ENCODE measurements around the gene ZBTB8A.
"Not testable (repeated sequence)": the region's sequence is repeated elsewhere in the genome, so short reads cannot be mapped to it uniquely, and the experiment has no call there.

Gene ZBTB8A

DNA sequence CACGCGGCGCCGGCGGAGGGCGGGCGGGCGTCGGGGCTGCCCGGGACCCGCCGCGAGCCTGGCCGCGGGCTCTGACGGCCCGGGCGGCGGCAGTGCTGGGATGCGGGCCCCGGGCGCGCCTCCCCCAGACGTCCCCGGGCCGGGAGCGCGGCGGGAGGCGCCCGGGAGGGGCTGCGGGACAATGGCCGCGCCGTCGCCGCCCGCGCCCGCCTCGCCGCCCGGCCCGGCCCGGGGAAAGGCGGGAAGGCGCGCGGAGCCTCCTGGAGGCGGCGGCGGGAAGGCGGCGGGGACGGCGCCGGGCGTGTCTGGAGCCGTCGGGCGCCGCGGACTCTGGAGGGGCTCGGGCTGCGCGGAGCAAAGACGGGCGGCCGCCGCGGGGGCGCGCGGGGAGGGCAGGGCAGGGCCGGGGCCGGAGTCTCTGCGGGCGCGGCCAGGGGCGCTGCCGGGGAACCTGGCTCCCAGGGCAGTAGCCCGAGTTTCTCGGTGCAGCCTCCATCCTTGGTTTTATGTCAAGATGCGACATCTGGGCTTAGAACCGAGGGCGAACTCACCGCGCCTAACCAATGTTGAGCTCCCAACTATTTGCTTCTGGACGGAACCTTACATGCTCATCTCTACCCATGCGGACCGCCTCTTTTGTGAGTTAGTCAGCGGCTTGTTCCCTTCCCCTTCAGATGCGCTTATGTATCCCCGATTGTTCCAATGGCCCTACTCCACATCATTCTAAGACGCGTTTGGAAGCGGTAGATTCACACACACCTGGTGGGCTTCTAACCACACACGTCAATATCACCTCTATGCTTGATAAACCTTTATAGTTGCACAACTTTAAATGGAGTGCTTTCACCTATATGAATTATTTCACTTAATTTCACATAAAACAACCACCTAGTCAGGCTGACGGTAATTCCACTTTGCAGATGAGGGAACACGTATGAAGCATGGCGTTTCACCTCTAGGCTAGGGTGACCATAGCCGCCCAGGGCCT lies 651 bp downstream of the ZBTB8A start:
- peak; percentile 57 for DNase-seq

DNA sequence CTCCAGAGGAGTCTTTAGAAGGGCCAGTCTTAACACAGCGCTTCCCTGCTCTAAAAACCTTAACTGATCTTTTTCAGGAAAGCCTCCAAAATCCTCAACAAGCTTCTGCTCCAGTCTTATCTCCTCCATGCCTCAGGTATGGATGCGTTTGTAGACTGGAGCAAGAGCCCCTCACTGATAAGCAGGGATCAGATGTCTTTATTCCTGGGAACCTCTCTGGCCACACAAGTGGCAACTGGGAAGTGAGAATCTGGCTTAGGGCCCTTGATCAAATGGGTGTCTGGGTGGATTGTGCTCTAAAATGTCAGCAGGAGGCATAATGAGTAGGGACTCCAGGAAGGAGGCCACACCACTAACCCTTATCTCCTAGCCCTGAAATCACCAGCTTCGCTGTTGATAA lies 1.4 kb downstream of the ZBTB8A start:
- peak; percentile 47 for DNase-seq

DNA sequence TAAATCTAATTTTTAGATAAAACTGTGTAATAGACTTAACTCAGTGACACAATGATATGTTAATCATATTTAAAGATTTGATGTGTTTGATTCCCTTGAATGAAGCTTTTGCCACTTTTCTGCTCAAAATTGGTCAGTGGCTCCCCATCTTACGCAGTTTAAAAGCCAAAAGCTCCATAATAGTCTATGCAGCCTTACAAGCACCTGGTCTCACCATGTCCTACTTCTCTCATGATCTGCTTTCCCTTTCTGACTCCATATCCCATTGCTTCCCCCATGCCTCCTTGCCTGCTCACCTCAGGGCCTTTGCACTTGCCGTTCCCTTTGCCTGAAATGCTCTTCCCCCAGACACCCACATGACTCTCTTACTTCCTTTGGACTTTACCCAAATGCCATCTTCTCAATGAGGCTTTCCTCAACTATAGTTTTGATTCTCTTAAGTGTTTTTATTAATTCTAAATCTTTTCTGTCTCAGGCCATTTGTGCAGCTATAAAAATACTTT lies 1.9 kb downstream of the ZBTB8A start:
- no peak for DNase-seq

DNA sequence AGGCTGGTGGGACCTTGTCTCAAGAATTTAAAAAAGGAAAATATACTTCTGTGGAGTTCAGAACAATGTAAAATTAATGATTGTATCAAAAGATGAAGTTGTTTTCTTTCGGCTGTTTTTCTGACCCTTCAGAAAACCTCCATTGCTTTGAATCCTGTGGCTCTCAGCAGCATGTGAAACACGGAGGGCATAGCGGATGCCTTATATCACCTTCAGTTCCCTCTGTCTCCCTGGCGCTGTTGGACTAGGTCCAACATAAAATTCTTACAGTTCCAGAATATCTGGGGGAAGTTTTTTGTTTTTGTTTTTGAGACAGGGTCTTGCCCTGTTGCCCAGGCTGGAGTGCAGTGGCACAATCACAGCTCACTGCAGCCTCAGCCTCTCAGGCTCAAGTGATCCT lies 7.4 kb downstream of the ZBTB8A start:
- no peak for DNase-seq

DNA sequence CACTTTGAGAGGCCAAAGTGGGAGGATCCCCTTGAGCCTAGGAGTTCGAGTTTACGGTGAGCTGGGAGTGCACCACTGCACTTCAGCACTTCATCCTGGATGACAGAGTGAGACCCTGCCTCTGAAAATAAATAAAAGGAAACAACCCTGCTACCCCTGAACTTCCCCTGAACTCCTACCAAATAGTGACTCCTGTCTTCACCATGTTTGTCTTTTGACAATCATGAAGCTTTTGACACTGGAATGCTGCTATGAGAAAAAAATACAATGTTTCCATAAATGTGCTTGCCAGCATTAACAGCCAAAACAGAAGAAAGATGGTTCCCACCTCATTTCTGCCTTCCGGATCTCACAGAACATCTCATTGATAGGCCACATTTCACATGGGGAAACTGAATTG lies 10.4 kb downstream of the ZBTB8A start:
- DNase-seq: no peak

DNA sequence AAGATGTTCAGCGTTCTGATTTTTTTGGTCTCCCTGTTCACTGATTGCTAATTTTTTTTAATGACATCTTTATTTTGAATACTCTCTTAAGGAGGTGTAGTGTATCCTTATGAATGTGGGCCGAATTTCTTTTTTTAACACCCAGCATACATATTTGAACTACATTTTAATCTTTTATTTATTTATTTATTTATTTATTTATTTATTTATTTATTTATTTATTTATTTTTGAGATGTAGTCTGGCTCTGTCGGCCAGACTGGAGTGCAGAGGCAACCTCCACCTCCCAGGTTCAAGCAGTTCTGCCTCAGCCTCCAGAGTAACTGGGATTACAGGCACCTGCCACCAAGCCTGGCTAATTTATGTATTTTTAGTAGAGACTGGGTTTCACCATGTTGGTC lies 15.1 kb downstream of the ZBTB8A start:
- DNase-seq: no peak

DNA sequence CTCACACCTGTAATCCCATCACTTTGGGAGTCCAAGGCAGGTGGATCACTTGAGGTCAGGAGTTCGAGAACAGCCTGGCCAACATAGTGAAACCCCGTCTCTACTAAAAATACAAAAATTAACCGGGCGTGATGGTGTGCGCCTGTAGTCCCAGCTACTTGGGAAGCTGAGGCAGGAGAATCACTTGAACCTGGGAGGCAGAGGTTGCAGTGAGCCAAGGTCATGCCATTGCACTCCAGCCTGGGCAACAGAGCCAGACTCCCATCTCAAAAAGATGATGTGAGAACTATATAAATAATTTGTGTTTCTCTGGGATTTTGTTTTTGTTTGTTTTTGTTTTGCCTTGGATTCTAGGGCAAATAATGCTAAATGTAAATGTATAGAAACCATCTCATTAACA lies 17.8 kb downstream of the ZBTB8A start:
- DNase-seq: not testable (repeated sequence)

DNA sequence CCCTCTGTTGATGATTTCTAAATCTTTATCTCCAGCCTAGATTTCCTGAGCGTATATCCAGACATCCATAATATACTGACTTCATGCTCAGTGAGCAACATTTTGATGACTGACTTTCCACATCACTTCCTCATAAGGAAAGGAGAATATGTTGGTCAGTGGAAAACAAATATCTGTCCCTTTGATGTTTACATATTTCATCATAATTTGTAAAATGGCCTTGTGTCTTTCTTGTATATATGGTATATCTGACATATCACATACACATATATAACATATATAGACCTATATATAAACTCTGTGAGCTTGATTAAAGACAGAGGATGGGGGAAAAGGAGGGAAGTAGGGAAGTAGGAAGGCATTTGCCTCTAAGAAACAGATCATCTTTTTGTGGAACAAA lies 18.6 kb downstream of the ZBTB8A start:
- DNase-seq: no peak

DNA sequence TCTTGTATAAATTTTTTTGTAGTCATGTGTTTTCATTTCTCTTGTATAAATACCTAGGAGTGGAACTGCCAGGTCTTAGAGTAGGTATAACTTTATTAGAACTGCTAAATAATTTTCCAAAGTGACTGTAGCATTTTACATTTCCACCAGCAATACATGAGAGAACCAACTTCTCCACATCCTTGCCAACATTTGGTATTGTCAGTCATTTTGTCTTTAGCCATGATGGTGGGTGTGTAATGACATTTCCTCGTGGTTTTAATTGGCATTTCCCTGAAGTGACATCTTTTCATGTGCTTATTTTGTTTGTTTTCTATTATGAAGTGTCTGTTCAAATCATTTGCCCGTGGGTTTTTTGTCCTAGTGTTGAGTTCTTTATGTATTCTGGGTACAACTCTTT lies 29.7 kb downstream of the ZBTB8A start:
- no peak for DNase-seq

DNA sequence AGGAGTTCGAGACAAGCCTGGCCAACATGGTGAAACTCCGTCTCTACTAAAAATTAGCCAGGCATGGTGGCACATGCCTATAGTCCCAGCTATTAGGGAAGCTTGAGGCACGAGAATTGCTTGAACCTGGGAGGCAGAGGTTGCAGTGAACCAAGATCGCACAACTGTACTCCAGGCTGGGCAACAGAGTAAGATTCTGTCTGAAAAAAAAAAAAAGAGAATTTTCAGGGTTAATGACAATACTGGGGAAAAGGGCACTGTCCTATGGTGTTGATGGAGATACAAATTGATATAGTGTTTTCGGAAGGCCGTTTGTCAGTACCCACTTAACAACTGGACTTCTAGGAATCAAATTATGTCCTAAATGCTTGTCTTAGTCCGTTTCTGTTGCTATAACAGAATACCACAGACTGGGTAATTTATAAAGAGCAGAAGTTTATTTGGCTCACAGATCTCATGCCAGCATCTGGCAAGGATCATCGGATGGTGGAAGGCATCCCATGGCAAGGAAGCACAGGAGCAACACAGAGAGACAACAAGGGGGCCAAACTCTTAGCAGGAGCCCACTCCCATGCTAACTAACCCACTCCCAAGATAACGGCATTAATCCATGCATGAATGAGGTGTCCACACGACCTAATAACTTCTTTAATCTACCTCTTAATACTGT lies 41.3 kb downstream of the ZBTB8A start:
- DNase-seq: peak; percentile 4

DNA sequence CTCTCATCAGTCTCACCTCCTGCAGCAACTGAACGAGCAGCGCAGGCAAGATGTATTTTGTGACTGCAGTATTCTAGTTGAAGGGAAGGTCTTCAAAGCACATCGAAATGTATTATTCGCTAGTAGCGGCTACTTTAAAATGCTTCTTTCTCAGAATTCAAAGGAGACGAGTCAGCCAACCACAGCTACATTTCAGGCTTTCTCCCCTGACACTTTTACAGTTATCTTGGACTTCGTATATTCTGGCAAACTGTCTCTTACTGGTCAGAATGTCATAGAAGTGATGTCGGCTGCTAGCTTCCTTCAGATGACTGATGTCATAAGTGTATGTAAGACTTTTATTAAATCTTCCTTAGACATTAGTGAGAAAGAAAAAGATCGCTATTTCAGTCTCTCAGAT lies 53.7 kb downstream of the ZBTB8A start:
- no peak for DNase-seq

DNA sequence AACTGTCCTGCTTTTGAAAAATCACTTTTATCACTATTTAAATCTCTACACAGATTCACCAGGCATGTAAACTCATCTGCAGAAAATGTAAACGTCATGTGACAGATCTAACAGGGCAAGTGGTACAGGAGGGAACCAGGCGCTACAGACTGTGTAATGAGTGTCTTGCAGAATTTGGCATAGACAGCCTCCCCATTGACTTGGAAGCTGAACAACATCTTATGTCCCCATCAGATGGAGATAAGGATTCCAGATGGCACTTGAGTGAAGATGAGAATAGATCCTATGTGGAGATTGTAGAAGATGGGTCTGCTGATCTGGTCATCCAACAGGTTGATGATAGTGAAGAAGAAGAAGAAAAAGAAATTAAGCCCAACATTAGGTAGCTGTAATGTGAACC lies 60.8 kb downstream of the ZBTB8A start:
- no peak for DNase-seq

DNA sequence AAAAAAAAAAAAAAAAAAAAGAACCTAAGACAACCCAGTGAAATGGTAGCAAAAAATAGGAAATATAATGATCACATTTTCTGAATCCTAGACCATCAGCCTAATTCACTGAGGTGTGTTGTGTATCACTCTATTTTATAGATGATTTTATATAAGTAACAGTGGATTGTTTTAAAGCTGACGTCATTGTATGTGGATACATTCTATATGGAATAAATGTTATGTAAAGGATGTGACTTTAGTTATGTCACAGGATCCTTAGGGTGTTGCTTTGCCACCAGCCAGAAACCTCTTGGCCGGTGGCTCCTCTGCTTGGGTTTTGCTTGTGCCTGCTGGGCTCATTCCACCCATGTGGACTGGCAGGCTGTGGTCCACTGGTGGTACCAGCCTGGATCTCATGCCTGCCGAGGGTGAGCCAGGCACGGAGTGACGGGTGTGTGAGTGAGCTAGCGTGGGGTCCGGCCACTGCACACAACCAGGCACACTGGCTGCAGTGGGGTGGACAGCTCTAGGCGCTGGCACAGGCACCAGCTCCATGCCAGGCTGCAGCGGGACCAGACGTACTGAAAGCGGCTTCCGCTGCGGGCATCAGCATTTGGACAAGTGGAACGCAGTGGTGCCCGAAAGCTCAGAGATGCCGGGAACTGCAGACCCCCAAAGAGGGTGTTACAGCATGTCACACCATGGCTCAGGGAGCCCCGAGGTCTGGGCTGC lies 66.6 kb downstream of the ZBTB8A start:
- no peak for DNase-seq

DNA sequence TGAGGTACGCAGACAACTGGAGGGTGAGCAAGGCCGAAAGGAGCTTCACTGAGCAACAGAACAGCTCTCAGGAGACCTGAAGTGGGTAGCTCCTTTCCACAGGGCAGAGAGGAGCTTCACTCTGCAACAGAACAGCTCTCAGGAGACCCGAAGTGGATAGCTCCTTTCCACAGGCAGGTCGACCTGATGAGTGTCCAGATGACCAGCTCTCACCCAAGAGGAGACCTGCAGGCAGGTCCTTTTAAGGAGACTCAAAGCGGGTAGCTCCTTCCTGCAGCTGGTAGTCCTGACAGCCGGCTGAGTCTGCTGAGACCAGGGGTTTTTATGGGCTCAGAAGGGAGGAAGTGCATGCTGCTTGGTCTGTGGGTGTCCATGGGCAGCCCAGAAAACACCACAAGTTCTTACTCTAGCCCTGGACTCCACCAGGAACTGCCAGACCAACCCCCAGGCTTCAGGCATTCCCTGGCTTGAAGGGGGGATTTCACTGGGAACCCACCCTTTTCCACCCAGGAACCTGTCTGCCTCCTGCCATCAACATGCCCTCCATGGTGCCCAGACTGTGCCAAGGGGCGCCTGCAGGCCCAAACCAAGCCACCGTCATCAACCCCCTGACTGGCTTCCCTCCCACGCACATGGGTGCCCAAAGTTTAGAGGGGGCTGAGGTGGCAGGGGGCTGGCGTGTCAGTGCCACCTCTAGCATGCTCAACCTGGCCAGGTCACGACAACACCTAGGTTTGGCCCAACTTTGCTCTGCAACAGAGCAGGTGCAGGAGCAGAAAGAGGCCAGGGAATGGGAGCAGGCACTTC lies 67.5 kb downstream of the ZBTB8A start:
- DNase-seq: no peak

DNA sequence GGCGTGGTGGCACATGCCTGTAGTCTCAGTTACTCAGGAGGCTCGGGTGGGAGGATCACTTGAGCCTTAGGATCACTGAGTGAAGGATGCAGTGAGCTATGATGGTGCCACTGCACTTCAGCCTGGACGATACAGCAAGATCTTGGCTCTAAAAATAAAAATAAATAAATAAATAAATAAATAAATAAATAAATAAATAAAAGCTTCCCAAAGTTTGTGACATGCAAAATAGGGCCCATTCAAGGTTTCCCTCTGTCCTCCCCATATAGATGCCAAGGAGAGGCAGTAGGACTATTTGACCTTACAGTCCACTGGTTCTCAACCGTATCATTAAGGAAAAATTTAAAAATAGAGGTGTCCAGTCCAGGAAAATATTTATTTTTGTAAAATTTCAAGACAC lies 70.0 kb downstream of the ZBTB8A start:
- no peak for DNase-seq

DNA sequence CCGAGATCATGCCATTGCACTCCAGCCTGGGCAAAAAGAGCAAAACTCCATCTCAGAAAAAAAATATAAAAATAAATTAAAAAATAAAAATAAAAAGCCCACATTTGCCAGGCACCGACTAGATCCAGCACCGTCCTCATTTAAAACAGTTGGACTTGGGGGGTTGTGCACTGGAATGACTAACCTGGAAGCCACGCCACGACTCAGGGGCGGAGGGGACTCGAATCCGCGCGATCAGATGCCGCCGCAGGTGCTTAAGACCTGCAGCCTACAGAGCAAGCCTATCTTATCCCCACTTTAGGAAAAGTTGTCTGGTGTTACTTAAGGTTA lies 72.6 kb downstream of the ZBTB8A start:
- no peak for DNase-seq

DNA sequence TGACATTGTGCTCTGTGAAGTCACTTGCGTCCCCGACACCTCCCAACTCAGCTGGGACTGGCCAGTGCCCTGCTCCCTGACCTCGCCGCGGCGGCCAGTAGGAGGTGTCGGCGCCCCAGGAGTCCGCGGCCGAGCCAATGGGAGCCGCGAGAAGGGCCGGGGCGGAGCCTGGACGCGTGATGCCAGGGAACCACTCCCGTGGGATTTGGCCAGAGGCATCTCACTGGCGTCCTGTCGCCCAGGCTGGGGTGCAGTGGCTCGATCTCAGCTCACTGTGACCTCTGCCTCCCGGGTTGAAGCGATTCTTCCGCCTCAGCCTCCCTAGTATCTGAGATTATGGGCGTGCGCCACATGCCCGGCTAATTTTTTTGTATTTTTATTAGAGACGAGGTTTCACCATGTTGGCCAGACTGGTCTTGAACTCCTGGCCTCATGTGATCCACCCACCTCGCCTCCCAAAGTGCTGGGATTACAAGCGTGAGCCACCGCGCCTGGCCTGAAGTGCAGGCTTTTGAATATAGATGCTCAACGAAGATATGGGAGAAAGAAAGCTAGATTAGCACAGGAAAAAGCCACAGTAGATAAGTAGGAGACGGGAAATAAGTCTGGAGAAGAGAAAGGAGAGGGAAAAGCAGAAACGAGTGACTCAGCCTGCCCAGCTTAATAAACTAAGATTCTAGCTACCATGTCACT lies 73.1 kb downstream of the ZBTB8A start:
- DNase-seq: peak; percentile 86

DNA sequence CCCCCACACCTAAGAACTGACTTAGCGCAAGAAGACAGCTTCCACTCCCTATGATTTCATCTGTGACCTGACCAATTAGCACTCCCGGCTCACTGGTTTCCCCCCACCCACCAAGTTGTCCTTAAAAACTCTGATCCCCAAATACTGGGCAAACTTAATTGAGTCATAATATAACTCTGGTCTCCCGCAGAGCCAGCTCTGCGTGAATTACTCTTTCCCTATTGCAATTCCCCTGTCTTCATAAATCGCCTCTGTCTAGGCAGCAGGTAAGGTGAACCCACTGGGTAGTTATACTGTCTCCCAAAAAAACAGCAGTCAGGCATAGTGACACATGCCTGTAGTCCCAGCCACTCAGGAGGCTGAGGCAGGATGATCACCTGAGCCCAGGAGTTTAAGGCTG lies 74.2 kb downstream of the ZBTB8A start:
- no peak for DNase-seq

DNA sequence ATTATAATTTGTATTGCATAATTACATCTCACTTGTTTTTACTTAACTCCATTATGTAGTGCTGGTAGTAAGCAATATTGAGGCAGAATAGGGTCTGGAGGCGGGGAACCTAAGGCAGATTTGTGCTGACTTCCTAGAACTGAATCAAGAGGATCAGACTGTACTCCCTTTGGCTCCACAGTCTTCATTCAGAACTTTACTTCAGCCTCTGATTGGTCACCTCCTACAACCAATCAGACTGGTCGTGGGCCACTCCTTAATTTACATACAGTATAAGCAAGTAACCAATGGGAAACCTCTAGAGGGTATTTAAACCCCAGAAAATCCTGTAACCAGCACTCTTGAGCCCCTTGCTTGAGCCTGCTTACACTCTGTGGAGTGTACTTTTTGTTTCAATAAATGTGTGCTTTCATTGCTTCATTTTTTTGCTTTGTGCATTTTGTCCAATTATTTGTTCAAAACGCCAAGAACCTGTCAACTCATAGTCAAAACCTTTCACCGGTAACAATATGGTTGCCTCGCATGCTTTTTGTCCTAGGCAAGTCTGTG lies 79.5 kb downstream of the ZBTB8A start:
- peak; percentile 1 for DNase-seq

DNA sequence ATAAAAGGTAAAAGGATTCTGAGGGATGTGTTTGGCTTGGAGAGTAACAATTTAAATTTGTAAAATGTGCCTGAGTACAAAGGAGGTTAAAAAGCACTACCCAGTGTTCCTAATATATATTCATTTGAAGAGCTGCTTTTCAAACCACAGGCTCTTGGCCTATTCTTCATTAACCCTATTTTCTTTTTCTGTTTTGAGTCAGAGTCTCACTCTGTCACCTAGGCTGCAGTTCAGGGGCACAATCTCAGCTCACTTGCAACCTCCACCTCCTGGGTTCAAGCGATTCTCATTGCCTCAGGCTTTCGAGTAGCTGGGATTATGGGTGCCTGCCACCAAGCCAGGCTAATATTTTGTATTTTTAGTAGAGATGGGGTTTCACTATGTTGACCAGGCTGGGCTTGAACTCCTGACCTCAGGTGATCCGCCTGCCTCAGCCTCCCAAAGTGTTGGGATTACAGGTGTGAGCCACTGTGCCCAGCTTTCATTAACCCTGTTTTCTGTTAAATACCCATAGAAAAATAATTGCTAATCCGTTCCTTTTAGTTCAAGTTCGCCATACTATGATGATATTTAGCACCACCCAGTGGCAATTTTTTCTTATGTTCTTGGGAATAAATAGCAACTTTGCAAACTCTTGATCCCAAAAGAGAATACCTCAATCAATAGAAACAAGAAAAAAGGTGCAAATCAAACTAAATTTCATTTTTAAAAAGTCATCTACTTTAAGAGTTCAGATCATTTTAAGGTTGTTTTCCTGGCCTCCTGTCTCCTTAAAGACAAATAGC lies 80.7 kb downstream of the ZBTB8A start:
- no peak for DNase-seq

DNA sequence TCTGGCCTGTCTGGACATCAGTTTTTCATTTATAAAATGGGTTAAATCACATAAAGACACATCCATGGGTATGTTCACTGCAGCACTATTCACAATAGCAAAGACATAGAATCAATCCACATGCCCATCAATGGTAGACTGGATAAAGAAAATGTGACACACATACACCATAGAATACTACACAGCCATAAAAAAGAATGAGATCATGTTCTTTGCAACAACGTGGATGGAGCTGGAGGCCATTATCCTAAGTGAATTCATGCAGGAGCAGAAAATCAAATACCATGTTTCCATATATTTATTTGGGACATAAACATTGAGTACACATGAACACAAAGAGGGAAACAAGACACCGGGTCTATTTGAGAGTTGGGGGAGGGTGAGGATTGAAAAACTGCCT lies 83.0 kb downstream of the ZBTB8A start:
- no peak for DNase-seq
